Brain microvascular endothelial cell (primary cell): Measurements from ENCODE around the gene LRPPRC.

Experiments used
- DNase-seq: peaks from one replicate; pipeline ENCODE4 v3.0.0-alpha.2; 2020
- H3K27ac ChIP-seq: fragments of 250-450 bp; sonication (Bioruptor Pico); 2 replicates; pipeline ENCODE4 v1.5.1; 2020; ENCODE audit warnings: mild to moderate bottlenecking, moderate library complexity
- H3K27me3 ChIP-seq: fragments of 250-450 bp; sonication (Bioruptor Pico); replicated peaks from 2 replicates; pipeline ENCODE4 v1.5.1; 2020; ENCODE audit warnings: mild to moderate bottlenecking
- H3K36me3 ChIP-seq: fragments of 250-450 bp; sonication (Bioruptor Pico); replicated peaks from 2 replicates; pipeline ENCODE4 v1.5.1; 2020; ENCODE audit warnings: mild to moderate bottlenecking
- H3K4me3 ChIP-seq: 2 replicates; pipeline ENCODE4 v1.5.1; 2011; ENCODE audit warnings: low read depth, mild to moderate bottlenecking, control low read depth, low read length, moderate library complexity
- CTCF ChIP-seq: IDR thresholded peaks from 2 replicates; pipeline ENCODE4 v1.5.1; 2011; ENCODE audit warnings: low read depth, mild to moderate bottlenecking, moderate library complexity, low read length, control low read depth, inconsistent platforms; ENCODE audit errors: missing control alignments
- in situ Hi-C: cut with HindIII; loops from 2 replicates; pipeline ENCODE4 v1.10.0; 2017; ENCODE audit warnings: low sequenced_read_pairs, low pct_ligation_motif_present

Gene LRPPRC

GRCh38 chr2:43872151-43872550 is 123.6 kb downstream of the LRPPRC start:
- DNase-seq = no peak
- no peak for TF ChIP-seq CTCF
- no peaks in the 10 kb centered on the region for H3K36me3 ChIP-seq
- in situ Hi-C loops = no loop called here
- no peak overlapping the region for H3K4me3 ChIP-seq
- H3K27ac ChIP-seq = no peak overlapping the region
- H3K27me3 ChIP-seq = peaks cover 17% of the 10 kb centered on the region

- in situ Hi-C loops = no loop called here
- no peak overlapping the region for H3K27ac ChIP-seq
- no peak for TF ChIP-seq CTCF
- no peaks in the 10 kb centered on the region for H3K36me3 ChIP-seq
- DNase-seq = no peak
- peaks cover 25% of the 10 kb centered on the region for H3K27me3 ChIP-seq
- H3K4me3 ChIP-seq = no peak overlapping the region
Measured at GRCh38 chr2:43855292-43855691, 140.5 kb downstream of the LRPPRC start.

DNA sequence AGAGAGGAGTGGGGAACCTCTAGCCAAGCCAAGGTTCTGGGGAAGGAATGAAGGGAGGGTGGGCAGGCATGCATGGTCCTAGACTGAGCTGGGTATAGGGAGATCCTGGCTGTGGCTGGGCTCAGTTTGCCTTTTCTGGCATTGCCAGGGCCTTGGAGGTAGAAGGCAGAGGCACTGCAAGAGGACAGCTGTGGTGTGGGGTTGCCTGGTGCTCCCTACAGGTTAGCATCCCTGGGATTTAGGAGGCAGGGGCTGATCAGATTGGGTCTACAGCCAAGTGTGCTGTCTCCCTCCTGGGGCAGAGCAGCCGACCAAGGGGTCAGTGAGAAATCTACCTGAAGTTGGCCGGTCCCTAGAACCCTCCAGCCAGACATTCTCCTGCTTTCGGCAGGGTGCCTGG is 141.1 kb downstream of the LRPPRC start:
- H3K4me3 ChIP-seq = no peak overlapping the region

GRCh38 chr2:43853141-43854081 is 142.4 kb downstream of the LRPPRC start:
- H3K4me3 ChIP-seq = no peak overlapping the region
- H3K27ac ChIP-seq = no peak overlapping the region
- in situ Hi-C loops = no loop called here
- TF ChIP-seq CTCF = no peak
- DNase-seq = no peak
- peaks cover 25% of the 10 kb centered on the region for H3K27me3 ChIP-seq
- H3K36me3 ChIP-seq = no peaks in the 10 kb centered on the region

More for the DNA sequence above, 141.1 kb downstream of the LRPPRC start:
- in situ Hi-C loops = no loop called here
- no peaks in the 10 kb centered on the region for H3K36me3 ChIP-seq
- peaks cover 25% of the 10 kb centered on the region for H3K27me3 ChIP-seq
- no peak overlapping the region for H3K27ac ChIP-seq
- no peak for DNase-seq
- TF ChIP-seq CTCF = no peak

- Histone ChIP-seq H3K27me3 (peaks cover 19% of the 10 kb centered on the region), H3K27ac (no peak overlapping the region), H3K36me3 (no peaks in the 10 kb centered on the region), H3K4me3 (no peak overlapping the region)
- TF ChIP-seq CTCF = no peak
- DNase-seq = no peak
- in situ Hi-C loops = no loop called here
Measured at GRCh38 chr2:43852196-43852730, 143.5 kb downstream of the LRPPRC start.
